Hematopoietic multipotent progenitor cell treated with erythropoietin and hydrocortisone succinate and interleukin-3 and kit ligand, for 17 days (in vitro differentiated cells): Measurements from ENCODE around the gene OLFML2A.

Experiments
- DNase-seq: peaks from one replicate; pipeline ENCODE4 v3.0.0-alpha.2; 2015; ENCODE audit warnings: low spot score

Gene OLFML2A

DNA sequence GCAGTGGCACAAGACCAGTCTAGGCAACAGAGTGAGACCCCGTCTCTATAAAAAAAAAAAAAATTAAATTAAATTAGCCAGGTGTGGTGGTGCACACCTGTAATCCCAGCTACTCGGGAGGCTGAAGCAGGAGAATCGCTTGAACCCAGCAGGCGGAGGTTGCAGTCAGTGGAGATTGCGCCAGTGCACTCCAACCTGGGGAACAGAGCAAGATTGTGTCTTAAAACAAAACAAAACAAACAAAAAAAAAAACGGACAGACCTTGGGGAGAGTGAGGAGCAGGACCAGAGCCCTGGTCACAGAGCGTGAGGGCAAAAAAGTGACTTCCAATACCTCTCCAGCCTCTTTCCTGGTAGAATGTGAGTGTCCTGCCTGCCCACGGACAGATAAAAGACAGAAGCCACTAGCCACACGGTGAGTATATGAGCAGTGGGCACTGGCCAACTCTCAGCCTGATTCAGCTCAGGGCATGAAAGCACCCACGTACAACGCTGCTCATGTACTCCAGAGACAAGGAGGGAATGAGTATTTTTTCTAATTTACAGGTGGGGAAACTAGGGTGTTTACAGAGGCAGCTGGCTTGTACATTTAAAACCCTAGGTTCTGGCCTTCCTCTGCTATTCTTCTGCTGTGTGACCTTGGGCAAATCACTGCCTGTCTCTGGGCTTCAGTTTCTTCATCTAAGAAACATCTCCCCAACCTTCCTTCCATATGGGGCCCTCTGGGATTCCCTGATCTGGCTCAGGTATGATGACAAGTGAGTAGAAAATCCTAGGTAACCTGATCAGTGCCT, 1.8 kb downstream of the OLFML2A start:
- no peak for DNase-seq

GRCh38 chr9:124779368-124780059, 2.6 kb downstream of the OLFML2A start:
- DNase-seq: no peak

DNA sequence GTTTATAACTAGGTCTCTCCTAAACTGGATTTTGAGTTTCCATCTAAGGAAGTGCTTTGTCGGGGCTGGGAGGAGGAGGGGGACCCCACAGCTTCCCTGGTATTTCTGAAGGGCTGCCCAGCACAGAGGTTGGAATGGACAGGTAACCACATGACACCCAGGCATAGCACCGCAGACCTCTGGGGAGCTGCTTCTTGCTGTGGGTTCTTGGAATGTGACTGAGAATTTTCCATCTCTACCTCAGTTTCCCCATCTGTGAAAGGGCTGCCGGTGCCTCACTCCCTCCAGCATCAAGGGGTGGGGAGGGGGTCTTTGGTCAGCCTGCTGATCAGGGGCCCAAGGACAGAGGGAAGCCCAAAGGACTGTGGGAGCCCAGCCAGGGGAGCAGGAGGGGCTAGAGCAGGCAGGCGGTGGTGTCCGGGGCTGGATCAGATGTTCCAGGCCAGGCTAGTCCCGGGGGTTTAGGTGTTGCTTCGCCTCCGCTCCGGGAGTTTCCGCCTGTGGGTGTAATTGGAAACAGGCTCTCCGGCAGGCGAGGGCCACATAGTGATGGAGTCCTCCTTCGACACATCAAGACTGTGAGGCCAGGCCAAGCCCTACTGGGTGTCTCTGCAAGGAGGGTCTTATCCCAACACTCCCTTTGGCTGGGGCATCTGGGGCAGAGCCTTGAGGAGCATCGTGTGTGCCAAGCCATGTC, 3.3 kb downstream of the OLFML2A start:
- no peak for DNase-seq

DNA sequence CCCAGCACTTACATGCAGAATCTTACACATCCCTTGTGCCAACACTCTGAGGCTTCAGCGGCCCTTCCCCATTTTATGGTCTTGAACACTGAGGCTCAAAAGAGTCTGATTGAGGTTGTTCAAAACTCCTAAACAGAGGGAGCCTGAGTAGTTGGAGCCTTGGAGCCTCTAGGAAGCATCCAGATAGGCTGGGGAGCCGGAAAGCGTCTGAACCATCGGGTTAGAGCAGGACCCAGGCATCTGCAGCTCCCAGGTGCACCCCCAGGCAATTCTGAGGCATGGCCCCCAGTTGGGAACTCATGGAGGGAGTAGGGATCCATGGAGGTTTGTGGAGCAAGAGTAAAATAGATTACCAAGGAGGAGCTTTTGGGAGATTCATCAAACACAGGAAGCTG, 3.8 kb downstream of the OLFML2A start:
- no peak for DNase-seq

GRCh38 chr9:124781967-124782660, 5.2 kb downstream of the OLFML2A start:
- no peak for DNase-seq

DNA sequence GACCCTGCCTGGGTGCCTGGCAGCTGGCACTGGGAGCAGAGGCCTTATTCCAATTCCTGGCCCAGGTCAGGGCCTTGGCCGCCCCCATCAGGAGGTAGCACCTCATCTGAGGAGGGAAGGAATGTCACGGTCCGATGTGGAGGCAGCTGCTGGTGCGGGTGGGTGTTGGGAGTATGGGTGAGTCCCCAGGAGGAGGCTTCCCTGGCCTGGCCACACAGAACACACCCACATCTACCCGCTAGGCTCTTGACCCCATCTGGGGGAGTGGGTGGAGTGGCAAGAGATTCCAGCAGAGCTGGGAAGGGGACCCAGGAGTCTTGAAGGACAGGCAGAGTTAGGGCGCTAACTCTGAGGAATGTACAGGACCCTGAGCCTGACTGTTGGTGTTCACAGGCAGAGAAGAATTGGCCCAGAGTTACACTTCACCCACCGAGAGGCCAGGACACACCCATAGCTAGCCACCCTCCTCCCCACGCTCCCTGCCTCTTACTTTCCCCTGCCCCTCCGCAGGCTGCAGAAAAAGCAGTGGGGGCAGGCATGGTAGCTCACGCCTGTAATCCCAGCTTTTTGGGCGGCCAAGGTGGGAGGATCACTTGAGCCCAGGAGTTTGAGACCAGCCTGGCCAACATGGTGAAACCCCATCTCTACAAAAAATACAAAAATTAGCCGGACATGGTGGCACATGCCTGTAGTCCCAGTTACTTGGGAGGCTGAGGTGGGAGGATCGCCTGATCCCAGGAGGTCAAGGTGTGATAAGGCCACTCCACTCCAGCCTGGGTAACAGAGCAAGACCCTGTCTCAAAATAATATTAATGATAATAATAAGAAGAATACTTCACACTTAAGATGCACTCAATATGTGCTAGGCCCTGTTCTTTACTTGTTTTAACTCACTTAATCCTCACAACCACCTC, 6.0 kb downstream of the OLFML2A start:
- no peak for DNase-seq

GRCh38 chr9:124783830-124784229, 6.9 kb downstream of the OLFML2A start:
- no peak for DNase-seq

DNA sequence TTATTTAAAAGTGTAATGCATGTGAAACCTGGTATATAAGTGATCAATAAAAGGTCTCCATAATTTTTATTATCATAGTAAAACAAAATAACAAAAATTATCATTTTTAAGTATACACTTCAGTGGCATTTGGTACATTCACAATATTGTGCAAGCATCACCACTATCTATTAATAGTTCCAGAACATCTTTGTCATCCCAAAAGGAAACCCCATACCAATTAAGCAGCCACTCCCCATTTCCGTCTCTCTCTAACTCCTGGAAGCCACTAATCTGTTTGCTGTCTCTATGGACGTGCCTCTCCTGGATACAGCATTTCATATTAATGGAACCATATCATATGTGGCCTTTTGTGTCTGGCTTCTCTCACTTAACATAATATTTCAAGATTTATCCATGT, 7.6 kb downstream of the OLFML2A start:
- DNase-seq: no peak

GRCh38 chr9:124786881-124787573, 10.1 kb downstream of the OLFML2A start:
- no peak for DNase-seq

GRCh38 chr9:124788542-124789217, 11.7 kb downstream of the OLFML2A start:
- no peak for DNase-seq

- no peak for DNase-seq
These were observed 12.6 kb downstream of the OLFML2A start for GRCh38 chr9:124789531-124789930.

GRCh38 chr9:124790301-124790700, 13.4 kb downstream of the OLFML2A start:
- DNase-seq: no peak

DNA sequence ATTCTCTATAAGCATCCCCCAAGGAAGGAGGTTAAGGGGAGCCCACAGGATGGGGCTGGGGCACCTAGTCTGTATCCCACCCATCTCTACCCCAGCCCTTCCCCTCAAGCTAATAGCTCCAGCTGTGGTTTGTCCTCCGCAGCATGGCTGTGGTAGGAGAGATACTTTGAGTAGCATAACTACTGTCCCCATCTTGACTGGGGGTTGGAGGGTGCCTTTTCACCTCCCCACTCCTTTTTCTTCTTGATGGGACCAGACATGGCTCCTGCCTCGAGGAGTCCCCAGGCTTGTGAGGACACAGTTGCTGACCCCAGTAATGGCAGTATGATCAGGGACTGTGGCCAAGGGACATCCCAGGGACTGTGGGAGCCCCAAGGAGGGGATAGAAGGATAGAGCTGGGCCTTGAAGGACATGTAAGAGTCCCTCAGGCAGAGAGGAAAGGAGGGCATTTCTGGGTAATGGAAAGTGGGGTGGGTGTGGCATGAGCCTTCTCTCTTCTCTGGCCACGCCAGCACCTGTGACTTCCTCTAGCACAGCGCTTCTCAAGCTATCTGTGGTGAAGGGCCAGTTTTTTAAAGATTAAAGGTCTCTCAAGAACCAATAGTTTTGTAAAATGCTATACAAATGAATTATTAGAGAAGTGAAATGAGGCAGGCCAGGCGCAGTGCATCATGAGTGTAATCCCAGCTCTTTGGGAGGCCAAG, 14.0 kb downstream of the OLFML2A start:
- DNase-seq: no peak

DNA sequence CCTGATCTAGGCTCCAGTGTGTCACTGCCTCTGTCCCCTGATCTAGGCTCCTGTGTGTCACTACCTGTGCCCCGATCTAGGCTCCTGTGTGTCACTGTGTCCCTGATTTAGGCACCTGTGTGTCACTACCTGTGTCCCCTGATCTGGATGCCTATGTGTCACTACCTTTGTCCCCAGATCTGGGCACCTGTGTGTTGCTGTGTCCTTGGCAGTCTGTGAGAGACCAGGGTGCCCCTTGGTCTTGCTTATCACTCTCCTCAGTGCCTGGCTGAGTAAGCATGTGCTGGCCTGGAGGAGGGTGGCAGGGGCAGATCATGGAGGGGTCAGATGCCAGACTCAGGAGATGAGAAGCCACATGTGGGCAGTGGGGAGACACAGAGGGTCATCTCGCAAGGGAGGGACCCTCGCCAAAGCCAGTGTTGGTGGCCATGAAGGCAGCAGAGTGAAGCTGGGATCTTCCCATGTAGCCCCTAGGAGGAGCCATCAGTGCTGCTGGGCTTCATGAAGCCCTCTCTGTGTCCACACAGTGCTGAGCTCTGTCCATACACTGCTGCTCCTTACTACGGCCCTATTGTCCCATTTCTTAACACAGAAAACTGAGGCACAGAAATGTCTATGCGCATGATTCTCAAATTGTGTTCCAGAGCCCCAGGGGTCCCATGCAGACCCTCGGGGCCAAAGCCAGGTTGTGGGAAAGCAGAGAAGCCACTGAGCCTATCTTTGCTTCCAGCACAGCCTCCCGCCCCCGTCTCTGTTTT, 15.5 kb downstream of the OLFML2A start:
- DNase-seq: no peak

GRCh38 chr9:124793015-124793541, 16.1 kb downstream of the OLFML2A start:
- no peak for DNase-seq

GRCh38 chr9:124794902-124795491, 18.1 kb downstream of the OLFML2A start:
- DNase-seq: no peak

GRCh38 chr9:124795881-124796431, 19.0 kb downstream of the OLFML2A start:
- DNase-seq: no peak
